ENCODE data around the gene GRID2. TPM values are rescaled to one million over a fixed set of nuclear protein-coding genes. Genes with fewer than 3 reads are reported as not detected.

Gene GRID2
- total RNA-seq, 3 donors from 2014 or later: under 0.01 TPM

DNA sequence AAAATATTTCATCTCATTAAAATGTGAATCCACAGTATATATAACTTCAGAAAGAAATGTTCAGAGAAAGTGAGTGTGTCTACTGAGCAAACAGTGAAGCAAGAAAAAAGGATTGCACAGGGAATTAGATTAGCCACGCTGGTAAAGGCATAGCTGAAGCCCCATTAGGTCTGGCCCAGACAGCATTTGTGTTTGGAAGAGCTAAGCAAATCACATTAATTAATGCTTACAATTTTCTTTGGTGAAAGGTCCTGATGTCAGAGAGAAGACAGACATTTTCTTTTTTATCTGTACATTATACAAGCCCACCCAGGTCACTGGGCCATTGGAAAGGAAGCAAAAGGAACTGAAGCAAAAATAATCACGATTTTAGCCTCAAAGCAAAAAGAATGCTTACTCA is 354.6 kb downstream of the GRID2 start:
- TF ChIP-seq POLR2AphosphoS5 (IDR thresholded peaks at IDR 0.05): no peak
- TF ChIP-seq, protein P1, sequence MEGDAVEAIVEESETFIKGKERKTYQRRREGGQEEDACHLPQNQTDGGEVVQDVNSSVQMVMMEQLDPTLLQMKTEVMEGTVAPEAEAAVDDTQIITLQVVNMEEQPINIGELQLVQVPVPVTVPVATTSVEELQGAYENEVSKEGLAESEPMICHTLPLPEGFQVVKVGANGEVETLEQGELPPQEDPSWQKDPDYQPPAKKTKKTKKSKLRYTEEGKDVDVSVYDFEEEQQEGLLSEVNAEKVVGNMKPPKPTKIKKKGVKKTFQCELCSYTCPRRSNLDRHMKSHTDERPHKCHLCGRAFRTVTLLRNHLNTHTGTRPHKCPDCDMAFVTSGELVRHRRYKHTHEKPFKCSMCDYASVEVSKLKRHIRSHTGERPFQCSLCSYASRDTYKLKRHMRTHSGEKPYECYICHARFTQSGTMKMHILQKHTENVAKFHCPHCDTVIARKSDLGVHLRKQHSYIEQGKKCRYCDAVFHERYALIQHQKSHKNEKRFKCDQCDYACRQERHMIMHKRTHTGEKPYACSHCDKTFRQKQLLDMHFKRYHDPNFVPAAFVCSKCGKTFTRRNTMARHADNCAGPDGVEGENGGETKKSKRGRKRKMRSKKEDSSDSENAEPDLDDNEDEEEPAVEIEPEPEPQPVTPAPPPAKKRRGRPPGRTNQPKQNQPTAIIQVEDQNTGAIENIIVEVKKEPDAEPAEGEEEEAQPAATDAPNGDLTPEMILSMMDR (IDR thresholded peaks at IDR 0.05): no peak
- TF ChIP-seq POLR2A (IDR thresholded peaks at IDR 0.05): no peak
- intact Hi-C loops (cut with DNase I; ENCODE audit: low total_unique reads): loop anchor here (10.0 kb wide), 1 partner anchor 1584 kb away; no protein-coding TSS in a partner anchor
- Histone ChIP-seq H3K4me3 (no peak overlapping the region), H3K4me1 (no peaks in the 10 kb centered on the region), H3K27me3 (no peaks in the 10 kb centered on the region), H3K36me3 (no peaks in the 10 kb centered on the region), H3K27ac (no peak overlapping the region), H3K9me3 (no peaks in the 10 kb centered on the region)
- DNase-seq (ENCODE audit: low spot score in 2 of 2): no peak

DNA sequence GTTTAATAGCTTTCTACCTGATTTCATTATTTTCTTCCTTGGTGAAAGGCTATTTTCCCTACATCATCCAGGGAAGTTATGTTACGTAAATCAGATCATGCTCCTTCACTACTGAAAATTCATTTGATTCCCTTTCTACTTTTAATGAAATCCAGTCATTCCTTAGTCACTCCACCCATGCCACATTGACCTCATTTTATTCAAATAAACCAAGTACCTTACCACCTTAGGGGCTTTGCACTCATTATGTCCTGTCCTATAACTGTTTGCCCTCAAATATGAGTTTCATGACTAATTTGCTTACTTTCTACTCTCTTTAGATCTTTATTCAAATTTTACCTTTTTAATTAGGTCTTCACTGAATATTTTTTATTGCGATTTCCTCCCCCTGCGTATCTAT is 374.0 kb downstream of the GRID2 start:
- no peaks in the 10 kb centered on the region for H3K27me3 ChIP-seq
- TF ChIP-seq POLR2AphosphoS5 (IDR thresholded peaks at IDR 0.05) (no peak), POLR2A (IDR thresholded peaks at IDR 0.05) (no peak)
- TF ChIP-seq, protein P1 (IDR thresholded peaks at IDR 0.05): no peak
- DNase-seq (ENCODE audit: low spot score in 2 of 2): no peak
- H3K4me1 ChIP-seq: no peaks in the 10 kb centered on the region
- no peak overlapping the region for H3K4me3 ChIP-seq
- no peaks in the 10 kb centered on the region for H3K36me3 ChIP-seq
- H3K9me3 ChIP-seq: no peaks in the 10 kb centered on the region
- no peak overlapping the region for H3K27ac ChIP-seq
- intact Hi-C loops (cut with DNase I; ENCODE audit: low total_unique reads): no loop called here

DNA sequence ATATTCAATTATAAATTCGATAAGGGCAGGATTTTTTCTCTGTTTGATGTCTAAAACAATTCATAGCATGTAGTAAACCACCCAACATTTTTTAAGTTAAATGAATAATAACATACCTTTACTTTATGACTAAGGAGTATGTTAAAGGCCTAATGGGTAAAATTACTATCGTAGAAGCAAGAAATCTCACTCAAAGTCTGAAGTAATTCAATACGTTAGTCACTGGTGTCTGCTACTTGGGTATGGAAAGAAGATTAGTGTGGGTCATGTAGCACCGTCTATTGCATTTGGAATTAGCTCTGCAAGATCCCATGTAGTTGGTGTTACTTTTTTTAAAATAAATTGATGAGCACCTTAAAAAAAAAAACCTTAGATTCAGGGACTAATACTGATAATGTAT is 374.5 kb downstream of the GRID2 start:
- intact Hi-C loops (cut with DNase I; ENCODE audit: low total_unique reads): no loop called here
- TF ChIP-seq POLR2A (IDR thresholded peaks at IDR 0.05) (no peak), POLR2AphosphoS5 (IDR thresholded peaks at IDR 0.05) (no peak)
- TF ChIP-seq, protein P1 (IDR thresholded peaks at IDR 0.05): no peak
- H3K4me1 ChIP-seq: no peaks in the 10 kb centered on the region
- H3K9me3 ChIP-seq: no peaks in the 10 kb centered on the region
- H3K4me3 ChIP-seq: no peak overlapping the region
- H3K27me3 ChIP-seq: no peaks in the 10 kb centered on the region
- H3K36me3 ChIP-seq: no peaks in the 10 kb centered on the region
- no peak for DNase-seq (ENCODE audit: low spot score in 2 of 2)
- H3K27ac ChIP-seq: no peak overlapping the region

DNA sequence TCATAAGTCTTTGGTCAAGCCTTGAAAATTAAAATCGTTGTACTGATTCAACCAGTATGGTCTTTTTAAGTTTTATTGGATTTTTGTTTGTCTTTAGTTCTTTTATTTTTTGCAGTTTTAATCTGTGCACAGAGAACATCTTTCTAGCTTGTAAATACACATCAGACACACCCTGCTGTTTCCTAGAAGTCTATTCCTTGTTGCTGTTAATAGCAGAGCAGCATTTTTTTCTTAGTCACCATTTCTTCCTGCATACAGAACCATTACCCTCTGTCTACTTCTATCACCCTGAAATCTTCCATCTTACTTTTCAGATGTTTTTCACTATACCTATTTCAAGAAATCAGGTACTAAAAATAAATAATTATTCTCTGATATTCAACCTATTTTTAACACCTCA is 375.4 kb downstream of the GRID2 start:
- no peak overlapping the region for H3K27ac ChIP-seq

DNA sequence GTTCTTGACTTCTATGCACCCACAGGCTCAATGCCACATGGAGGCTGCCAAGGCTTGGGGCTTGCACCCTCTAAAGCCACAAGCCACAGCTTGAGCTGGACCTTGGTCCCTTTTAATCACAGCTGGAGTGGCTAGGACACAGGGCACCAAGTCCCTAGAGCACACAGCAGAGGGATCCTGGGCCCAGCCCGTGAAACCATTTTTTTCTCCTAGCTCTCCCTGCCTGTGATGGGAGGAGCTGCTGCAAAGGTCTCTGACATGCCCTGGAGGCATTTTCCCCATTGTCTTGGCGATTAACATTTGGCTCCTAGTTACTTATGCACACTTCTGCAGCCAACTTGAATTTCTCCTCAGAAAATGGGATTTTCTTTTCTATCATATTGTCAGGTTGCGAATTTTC is 410.9 kb downstream of the GRID2 start:
- Histone ChIP-seq H3K4me1 (no peaks in the 10 kb centered on the region), H3K27me3 (no peaks in the 10 kb centered on the region), H3K9me3 (no peaks in the 10 kb centered on the region), H3K4me3 (no peak overlapping the region), H3K36me3 (no peaks in the 10 kb centered on the region), H3K27ac (no peak overlapping the region)
- no peak for DNase-seq (ENCODE audit: low spot score in 2 of 2)
- intact Hi-C loops (cut with DNase I; ENCODE audit: low total_unique reads): no loop called here
- no peak for TF ChIP-seq POLR2A (IDR thresholded peaks at IDR 0.05)
- no peak for TF ChIP-seq POLR2AphosphoS5 (IDR thresholded peaks at IDR 0.05)
- TF ChIP-seq, protein P1 (IDR thresholded peaks at IDR 0.05): no peak

More for the DNA sequence above, 375.4 kb downstream of the GRID2 start:
- TF ChIP-seq, protein P1 (IDR thresholded peaks at IDR 0.05): no peak
- TF ChIP-seq POLR2AphosphoS5 (IDR thresholded peaks at IDR 0.05) (no peak), POLR2A (IDR thresholded peaks at IDR 0.05) (no peak)
- intact Hi-C loops (cut with DNase I; ENCODE audit: low total_unique reads): no loop called here
- Histone ChIP-seq H3K9me3 (no peaks in the 10 kb centered on the region), H3K27me3 (no peaks in the 10 kb centered on the region), H3K4me1 (no peaks in the 10 kb centered on the region), H3K4me3 (no peak overlapping the region), H3K36me3 (no peaks in the 10 kb centered on the region)
- no peak for DNase-seq (ENCODE audit: low spot score in 2 of 2)

Measured in breast epithelium (tissue), 4 donors.